NCI-H1105 treated with DMSO at 0.1 percent for 48 hours (cell line): Measurements from ENCODE around the gene NFE2L2.
A peak's percentile ranks its signal among the peaks of the same experiment; 100 is the strongest.
"Not testable (repeated sequence)": the region's sequence is repeated elsewhere in the genome, so short reads cannot be mapped to it uniquely, and the experiment has no call there.

Experiments used
- DNase-seq: peaks from one replicate; lab custom pipeline; 2025; lab: John Stamatoyannopoulos, UW

Gene NFE2L2

GRCh38 chr2:177237932-177238331 lies 26.6 kb downstream of the NFE2L2 start:
- no peak for DNase-seq

- no peak for DNase-seq
Observed at GRCh38 chr2:177235855-177236437, 28.6 kb downstream of the NFE2L2 start.

- DNase-seq, result no peak
Observed at GRCh38 chr2:177234267-177234666, 30.3 kb downstream of the NFE2L2 start.

- no peak for DNase-seq
Observed at GRCh38 chr2:177232098-177232704, 32.3 kb downstream of the NFE2L2 start.

GRCh38 chr2:177231270-177231669 lies 33.3 kb downstream of the NFE2L2 start:
- no peak for DNase-seq

- DNase-seq, result no peak
Observed at GRCh38 chr2:177229442-177230242, 34.9 kb downstream of the NFE2L2 start.

- no peak for DNase-seq
Observed at GRCh38 chr2:177225965-177226360, 38.6 kb downstream of the NFE2L2 start.

- not testable (repeated sequence) for DNase-seq
Observed at GRCh38 chr2:177223436-177223835, 41.1 kb downstream of the NFE2L2 start.

- DNase-seq, result no peak
Observed at GRCh38 chr2:177221970-177222369, 42.6 kb downstream of the NFE2L2 start.

GRCh38 chr2:177221534-177221933 lies 43.0 kb downstream of the NFE2L2 start:
- DNase-seq, result no peak

GRCh38 chr2:177219787-177220186 lies 44.7 kb downstream of the NFE2L2 start:
- not testable (repeated sequence) for DNase-seq

- DNase-seq, result no peak
Observed at GRCh38 chr2:177217247-177217843, 47.2 kb downstream of the NFE2L2 start.

GRCh38 chr2:177212891-177213856 lies 51.4 kb downstream of the NFE2L2 start:
- DNase-seq, result peak; percentile 78

GRCh38 chr2:177212106-177212890 lies 52.2 kb downstream of the NFE2L2 start, which contains the start of gene HNRNPA3:
HNRNPA3 (plus strand) TSS chr2:177212794; CDS start chr2:177212800, 6 bp downstream.
- DNase-seq, result peak; percentile 94

- DNase-seq, result no peak
Observed at GRCh38 chr2:177211576-177212105, 52.9 kb downstream of the NFE2L2 start.

GRCh38 chr2:177211169-177211568 lies 53.4 kb downstream of the NFE2L2 start:
- no peak for DNase-seq

GRCh38 chr2:177207101-177207500 lies 57.4 kb downstream of the NFE2L2 start:
- no peak for DNase-seq

- DNase-seq, result no peak
Observed at GRCh38 chr2:177204417-177204816, 60.1 kb downstream of the NFE2L2 start.

GRCh38 chr2:177201919-177202346 lies 62.6 kb downstream of the NFE2L2 start:
- no peak for DNase-seq

- DNase-seq, result not testable (repeated sequence)
Observed at GRCh38 chr2:177200419-177200818, 64.1 kb downstream of the NFE2L2 start.
